ENCODE data around the gene ZDHHC1.
"Not testable (repeated sequence)": the region's sequence is repeated elsewhere in the genome, so short reads cannot be mapped to it uniquely, and the experiment has no call there.

The ZDHHC1 gene

DNA sequence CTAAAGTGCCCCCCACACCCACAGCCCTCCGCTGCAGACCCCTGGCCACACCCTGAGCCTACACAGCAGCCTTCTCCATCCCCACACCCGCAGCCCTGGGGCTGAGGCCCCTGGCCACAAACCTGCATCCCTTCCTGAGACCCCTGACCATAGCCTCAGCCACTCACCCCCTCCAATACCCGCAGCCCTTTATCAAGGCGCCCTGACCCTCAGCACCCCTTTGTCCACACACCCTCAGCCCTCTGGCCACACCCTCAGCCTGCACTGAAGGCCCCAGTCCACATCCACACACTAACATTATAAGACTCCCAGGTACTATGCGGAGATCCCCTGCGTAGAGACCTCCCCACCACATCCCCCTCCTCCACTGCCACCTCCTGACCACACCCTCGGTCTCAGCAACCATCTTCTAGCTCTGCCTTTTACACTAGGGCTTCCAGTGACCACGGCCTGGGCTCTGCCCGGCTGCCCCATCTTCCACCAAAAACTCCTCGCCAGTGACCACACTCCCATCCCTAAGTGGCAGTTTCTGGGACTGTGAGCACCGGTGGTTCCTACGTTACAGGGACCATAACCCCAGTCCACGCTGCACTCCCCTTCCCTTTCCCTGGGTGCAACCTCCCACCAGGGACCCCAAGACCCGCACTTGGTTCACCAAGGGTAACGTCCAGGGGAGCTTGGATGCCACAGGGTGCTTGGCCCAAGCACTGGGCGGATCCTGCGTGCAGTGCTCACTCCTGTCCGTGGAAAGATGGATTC, 23.8 kb downstream of the ZDHHC1 start:
- DNase-seq = no peak

GRCh38 chr16:67391424-67392300, 24.6 kb downstream of the ZDHHC1 start:
- no peak for DNase-seq

DNA sequence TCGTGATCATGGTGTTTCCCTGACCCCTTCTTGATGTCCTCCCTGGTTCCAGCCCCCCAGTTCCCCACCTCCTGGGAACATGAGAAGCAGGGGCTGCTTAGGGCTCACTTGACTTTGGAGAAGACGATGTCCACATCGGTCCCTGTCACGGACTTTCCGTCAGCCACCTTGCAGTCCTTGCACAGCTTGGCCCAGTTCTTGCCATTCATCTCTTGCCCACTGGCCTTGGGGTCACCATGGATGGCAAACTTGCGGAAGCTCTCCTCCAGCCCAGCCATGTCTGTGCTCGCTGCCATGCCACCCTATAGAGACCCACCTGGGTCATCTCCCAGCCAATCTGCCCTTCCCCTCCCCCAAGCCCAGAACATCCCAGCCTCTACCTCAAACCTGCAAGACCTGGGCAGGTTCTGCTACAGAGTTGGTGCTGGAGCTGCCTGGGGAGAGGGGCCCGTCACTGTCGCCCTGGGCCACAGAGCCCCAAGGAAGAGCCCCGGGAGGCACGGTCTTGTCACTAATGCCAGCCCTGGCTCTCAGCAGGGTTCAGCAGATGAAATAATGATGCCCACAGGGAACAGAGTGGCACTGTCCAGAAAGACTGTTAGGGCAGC, 25.4 kb downstream of the ZDHHC1 start:
- DNase-seq = no peak

DNA sequence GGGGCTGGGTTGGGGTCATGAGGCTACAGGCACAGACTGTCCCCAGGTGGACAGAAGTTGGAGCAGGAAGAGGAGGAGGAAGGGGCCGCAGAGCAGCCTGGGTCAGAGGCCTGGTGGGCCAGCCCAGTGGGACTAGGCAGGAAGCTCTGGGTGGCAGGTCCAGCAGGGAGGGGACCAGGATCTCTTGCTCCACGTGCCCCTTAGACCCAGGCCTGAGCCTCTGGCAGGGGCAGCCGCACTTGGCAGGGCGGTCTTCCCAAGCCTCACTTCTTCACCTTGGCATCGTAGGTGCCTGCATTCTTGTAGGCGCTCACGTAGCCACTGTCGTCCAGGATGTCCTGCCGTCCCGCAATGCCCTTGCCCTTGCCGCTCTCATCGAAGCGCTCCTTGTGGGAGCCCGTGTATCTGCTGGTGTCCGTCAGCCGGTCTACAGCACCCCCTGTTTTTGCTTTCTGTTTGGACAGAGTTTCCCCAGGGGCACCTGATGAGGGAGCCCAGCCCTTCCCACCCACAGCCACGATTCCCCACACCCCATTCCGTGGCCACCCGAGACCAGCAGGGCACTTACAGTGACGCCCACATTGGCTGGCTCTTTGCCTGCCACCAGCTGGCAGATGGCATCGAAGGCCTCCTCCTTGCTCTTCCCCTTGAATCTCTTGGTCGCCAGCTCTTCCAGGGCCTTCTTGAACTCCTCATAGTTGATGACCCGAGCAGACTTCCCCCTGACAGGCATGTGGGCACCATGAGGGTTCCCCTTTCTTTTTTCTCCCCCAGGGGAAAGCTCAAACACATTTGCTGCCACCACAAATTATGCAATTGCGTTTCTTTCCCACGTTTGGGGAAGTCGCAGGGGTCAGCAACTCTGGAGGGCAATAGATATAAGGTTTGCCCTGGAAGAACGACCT, 26.1 kb downstream of the ZDHHC1 start:
- DNase-seq = no peak

- DNase-seq = no peak
Observed at GRCh38 chr16:67388591-67388990, 27.7 kb downstream of the ZDHHC1 start.

GRCh38 chr16:67388191-67388590, 28.1 kb downstream of the ZDHHC1 start:
- no peak for DNase-seq

- DNase-seq = no peak
Observed at GRCh38 chr16:67387479-67388079, 28.7 kb downstream of the ZDHHC1 start.

- DNase-seq = no peak
Observed at GRCh38 chr16:67386861-67387455, 29.3 kb downstream of the ZDHHC1 start.

- DNase-seq = no peak
Observed at GRCh38 chr16:67384778-67385510, 31.3 kb downstream of the ZDHHC1 start.

- DNase-seq = no peak
Observed at GRCh38 chr16:67383284-67383683, 33.0 kb downstream of the ZDHHC1 start.

GRCh38 chr16:67378642-67379041, 37.6 kb downstream of the ZDHHC1 start:
- DNase-seq = no peak

DNA sequence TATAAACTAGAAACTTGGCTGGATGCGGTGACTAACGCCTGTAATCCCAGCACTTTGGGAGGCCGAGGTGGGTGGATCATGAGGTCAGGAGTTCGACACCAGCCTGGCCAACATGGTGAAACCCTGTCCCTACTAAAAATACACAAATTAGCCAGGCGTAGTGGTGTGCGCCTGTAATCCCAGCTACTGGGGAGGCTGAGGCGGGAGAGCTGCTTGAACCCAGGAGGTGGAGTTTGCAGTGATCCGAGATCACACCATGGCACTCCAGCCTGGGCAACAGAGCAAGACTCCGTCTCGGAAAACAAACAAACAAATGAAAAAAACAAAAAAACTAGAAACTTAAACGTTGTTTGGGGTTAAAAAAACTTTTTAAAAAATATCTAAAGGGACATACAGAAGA, 40.3 kb downstream of the ZDHHC1 start:
- not testable (repeated sequence) for DNase-seq

DNA sequence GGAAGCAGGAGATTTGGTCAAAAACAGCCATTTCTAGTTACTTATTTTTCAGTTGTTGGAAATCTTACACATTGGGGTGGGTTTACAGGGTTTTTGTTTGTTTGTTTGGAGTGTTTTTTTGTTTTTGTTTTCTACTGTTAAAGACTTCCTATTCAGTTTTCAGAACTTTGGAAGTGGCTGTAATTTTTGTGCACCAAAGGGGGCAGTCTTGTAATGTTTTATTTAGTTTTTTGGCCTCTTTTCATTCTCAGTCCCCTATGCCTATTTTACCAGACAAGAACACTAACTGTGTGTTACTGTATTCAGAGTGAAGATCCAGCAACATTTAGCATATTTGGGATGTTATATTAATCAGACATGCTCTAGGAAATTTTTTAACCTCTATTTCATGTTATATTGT, 43.6 kb downstream of the ZDHHC1 start:
- no peak for DNase-seq

GRCh38 chr16:67370661-67371060, 45.6 kb downstream of the ZDHHC1 start:
- no peak for DNase-seq

GRCh38 chr16:67364600-67365235, 51.6 kb downstream of the ZDHHC1 start:
- no peak for DNase-seq

DNA sequence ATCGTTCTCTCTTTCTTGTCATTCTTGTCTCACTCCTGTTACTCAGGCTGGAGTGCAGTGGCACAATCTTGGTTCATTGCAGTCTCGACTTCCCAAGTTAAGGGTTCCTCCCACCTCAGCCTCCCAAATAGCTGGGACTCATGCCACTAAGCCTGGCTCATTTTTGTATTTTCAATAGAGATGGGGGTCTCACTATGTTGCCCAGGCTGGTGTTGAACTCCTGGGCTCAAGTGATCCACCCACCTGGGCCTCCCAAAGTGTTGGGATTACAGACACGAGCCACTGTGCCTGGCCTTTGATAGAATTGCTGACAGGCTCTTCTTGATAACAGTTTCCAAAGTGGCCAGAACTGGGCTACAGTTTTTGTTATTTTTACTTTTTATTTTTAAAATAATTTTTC, 55.2 kb downstream of the ZDHHC1 start:
- DNase-seq = no peak

DNA sequence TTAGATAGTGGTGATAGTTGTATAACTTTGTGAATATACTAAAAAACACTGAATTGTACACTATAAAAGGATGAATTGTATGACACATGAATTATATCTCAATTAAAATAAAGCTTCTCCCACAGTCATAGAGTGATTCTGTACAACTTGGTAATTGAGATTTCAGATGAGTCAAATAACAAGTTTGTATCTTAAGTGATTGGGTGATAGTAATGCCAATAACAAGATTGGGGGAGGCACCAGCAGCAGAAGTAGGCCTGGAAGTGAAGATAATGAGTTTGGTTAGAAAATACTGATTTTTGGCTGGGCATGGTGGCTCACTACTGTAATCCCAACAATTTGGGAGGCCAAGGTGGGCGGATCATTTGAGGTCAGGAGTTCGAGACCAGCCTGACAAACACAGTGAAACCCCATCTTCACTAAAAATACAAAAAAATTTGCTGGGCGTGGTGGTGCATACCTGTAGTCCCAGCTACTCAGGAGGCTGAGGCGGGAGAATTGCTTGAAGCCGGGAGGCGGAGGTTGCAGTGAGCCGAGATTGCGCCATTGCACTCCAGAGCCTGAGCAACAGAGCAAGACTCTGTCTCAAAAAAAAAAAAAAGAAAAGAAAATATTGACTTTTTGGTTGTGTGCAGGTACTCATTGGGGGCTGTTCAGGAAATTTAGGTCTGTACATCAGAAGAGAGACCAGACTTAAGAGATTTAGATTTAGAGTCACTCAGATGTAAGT, 56.6 kb downstream of the ZDHHC1 start:
- not testable (repeated sequence) for DNase-seq

GRCh38 chr16:67357561-67357960, 58.7 kb downstream of the ZDHHC1 start:
- no peak for DNase-seq

- no peak for DNase-seq
Observed at GRCh38 chr16:67356396-67356795, 59.9 kb downstream of the ZDHHC1 start.

DNA sequence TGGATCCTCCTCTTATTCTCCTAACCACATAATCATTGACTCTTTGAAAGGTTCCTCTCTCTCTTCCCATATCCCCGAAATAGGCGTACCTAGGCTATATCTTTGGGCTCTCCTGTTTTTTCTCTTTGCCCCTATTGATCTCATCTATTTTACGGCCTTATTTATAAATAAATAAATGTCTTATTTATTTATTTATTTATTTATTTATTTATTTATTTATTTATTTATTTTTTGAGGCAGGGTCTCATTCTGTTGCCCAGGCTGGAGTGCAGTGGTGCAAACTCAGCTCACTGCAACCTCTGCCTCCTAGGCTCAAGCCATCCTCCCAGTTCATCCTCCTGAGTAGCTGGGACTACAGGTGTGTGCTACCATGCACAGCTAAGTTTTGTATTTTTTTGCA, 63.8 kb downstream of the ZDHHC1 start:
- not testable (repeated sequence) for DNase-seq

Data from activated CD4-positive, alpha-beta T cell treated with anti-CD3 and anti-CD28 coated beads, Interleukin-10, Interleukin-2, amounts not matched to agents 100 ng/mL and 50 ng/mL, durations not matched to agents 16 hours and 8 hours (primary cell).